SK-N-MC (cell line): Measurements from ENCODE around the gene KRTAP1-1.

ENCODE experiments used
- EZH2 ChIP-seq: fragments of 200-600 bp; sonication (generic); IDR thresholded peaks from one replicate; pipeline ENCODE4 v1.6.1; 2017; ENCODE audit warnings: antibody characterized with exemption
- FOXP2 ChIP-seq: optimal IDR thresholded peaks from 2 replicates; pipeline ENCODE3; 2011; ENCODE audit warnings: mild to moderate bottlenecking, moderate library complexity; ENCODE audit not compliant: insufficient read depth; ENCODE audit errors: extremely low read length, control extremely low read depth
- POLR2AphosphoS5 ChIP-seq: IDR thresholded peaks from 2 replicates; pipeline ENCODE4 v1.6.1; 2012; ENCODE audit warnings: mild to moderate bottlenecking, low read depth, low read length, borderline replicate concordance

- TF ChIP-seq EZH2, result no peak
- no peak for TF ChIP-seq POLR2AphosphoS5
- no peak for TF ChIP-seq FOXP2
Measured at GRCh38 chr17:41065829-41066624, 24.8 kb upstream of the KRTAP1-1 start, which contains the start of gene KRTAP2-4.
